Measurements from ENCODE around the gene PAN3.

PAN3 gene

GRCh38 chr13:28173793-28174192, 35.4 kb downstream of the PAN3 start:
- DNase-seq (ENCODE audit: low read depth), result no peak
- TF ChIP-seq, protein P1, sequence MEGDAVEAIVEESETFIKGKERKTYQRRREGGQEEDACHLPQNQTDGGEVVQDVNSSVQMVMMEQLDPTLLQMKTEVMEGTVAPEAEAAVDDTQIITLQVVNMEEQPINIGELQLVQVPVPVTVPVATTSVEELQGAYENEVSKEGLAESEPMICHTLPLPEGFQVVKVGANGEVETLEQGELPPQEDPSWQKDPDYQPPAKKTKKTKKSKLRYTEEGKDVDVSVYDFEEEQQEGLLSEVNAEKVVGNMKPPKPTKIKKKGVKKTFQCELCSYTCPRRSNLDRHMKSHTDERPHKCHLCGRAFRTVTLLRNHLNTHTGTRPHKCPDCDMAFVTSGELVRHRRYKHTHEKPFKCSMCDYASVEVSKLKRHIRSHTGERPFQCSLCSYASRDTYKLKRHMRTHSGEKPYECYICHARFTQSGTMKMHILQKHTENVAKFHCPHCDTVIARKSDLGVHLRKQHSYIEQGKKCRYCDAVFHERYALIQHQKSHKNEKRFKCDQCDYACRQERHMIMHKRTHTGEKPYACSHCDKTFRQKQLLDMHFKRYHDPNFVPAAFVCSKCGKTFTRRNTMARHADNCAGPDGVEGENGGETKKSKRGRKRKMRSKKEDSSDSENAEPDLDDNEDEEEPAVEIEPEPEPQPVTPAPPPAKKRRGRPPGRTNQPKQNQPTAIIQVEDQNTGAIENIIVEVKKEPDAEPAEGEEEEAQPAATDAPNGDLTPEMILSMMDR (IDR thresholded peaks at IDR 0.05; ENCODE audit: insufficient read depth, low read depth, low read length, missing control alignments), result no peak
- H3K4me3 ChIP-seq (ENCODE audit: low read depth, low read length), result no peak overlapping the region

GRCh38 chr13:28177327-28177726, 39.0 kb downstream of the PAN3 start:
- TF ChIP-seq, protein P1 (IDR thresholded peaks at IDR 0.05; ENCODE audit: insufficient read depth, low read depth, low read length, missing control alignments), result no peak
- H3K4me3 ChIP-seq (ENCODE audit: low read depth, low read length), result no peak overlapping the region
- DNase-seq (ENCODE audit: low read depth), result no peak

GRCh38 chr13:28177877-28178276, 39.5 kb downstream of the PAN3 start:
- H3K4me3 ChIP-seq (ENCODE audit: low read depth, low read length), result no peak overlapping the region
- no peak for DNase-seq (ENCODE audit: low read depth)
- TF ChIP-seq, protein P1 (IDR thresholded peaks at IDR 0.05; ENCODE audit: insufficient read depth, low read depth, low read length, missing control alignments), result no peak

- DNase-seq (ENCODE audit: low read depth), result no peak
These were observed 41.6 kb downstream of the PAN3 start for GRCh38 chr13:28179974-28180373.

GRCh38 chr13:28181413-28181812, 43.1 kb downstream of the PAN3 start:
- DNase-seq (ENCODE audit: low read depth), result no peak
- TF ChIP-seq, protein P1 (IDR thresholded peaks at IDR 0.05; ENCODE audit: insufficient read depth, low read depth, low read length, missing control alignments), result no peak
- H3K4me3 ChIP-seq (ENCODE audit: low read depth, low read length), result no peak overlapping the region

More at GRCh38 chr13:28179974-28180373, 41.6 kb downstream of the PAN3 start:
- TF ChIP-seq, protein P1 (IDR thresholded peaks at IDR 0.05; ENCODE audit: insufficient read depth, low read depth, low read length, missing control alignments), result no peak
- no peak overlapping the region for H3K4me3 ChIP-seq (ENCODE audit: low read depth, low read length)

DNA sequence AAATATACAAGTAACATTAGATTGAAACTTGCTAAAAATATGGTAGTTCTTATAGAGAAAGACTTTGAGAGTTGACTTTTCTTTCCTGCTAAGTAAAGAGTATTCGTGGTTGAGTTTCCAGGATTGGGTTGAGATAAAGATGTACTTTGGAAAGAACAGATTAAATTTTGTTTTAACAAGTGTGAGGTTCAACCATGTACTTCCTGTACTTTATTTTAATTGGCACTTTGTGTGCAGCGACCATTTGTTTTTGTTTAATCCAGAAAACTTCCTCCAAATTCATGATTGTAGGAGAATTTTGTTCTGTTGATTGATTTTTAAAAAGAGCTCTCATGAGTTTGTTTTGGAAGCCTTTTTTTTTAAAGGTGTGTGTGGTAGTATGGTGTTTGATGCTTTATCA, 46.9 kb downstream of the PAN3 start:
- no peak overlapping the region for H3K4me3 ChIP-seq (ENCODE audit: low read depth, low read length)
- DNase-seq (ENCODE audit: low read depth), result no peak
- TF ChIP-seq, protein P1 (IDR thresholded peaks at IDR 0.05; ENCODE audit: insufficient read depth, low read depth, low read length, missing control alignments), result no peak

DNA sequence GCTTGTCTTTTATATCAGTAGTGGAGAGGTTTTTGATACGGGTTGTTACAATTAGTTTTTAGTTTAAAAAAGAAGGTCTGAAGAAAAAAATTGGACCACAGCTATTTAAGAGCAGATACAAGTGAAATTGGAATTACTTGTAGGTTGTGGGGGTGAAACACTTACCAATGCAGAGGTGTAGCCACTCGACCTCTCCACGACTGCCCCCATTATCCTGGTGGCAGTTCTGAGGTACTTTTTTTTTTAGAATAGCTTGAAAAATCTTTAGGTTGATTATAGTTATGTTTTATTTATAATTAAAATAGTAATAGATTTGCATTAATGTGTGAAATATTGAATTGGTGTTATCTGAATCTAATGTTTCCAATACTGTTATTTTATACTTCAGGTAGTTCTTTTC, 60.7 kb downstream of the PAN3 start:
- DNase-seq (ENCODE audit: low read depth), result no peak
- TF ChIP-seq, protein P1 (IDR thresholded peaks at IDR 0.05; ENCODE audit: insufficient read depth, low read depth, low read length, missing control alignments), result no peak
- H3K4me3 ChIP-seq (ENCODE audit: low read depth, low read length), result no peak overlapping the region
